ENCODE data around the gene CD177.
"Not testable (repeated sequence)": the region's sequence is repeated elsewhere in the genome, so short reads cannot be mapped to it uniquely, and the experiment has no call there.

DNA sequence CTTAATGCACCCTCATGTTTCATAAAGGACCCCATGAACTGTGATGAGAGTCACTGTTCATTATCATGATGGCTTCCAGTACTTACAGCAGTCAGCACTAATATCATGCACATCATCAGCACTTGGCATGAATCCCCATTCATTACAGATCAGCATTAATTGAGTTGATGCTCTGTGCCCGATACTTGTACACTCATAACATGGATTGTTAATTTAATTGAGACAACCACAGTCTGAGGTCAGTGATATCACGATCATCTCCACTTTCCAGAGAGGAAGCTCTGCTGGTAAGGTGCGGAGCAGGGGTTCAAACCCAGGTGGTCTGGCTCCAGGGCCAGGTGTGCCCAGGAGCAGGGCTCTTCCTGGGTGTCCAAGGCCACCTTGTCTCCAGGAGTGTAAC lies 40.0 kb downstream of the CD177 start:
- not testable (repeated sequence) for TF ChIP-seq TEAD4 (IDR thresholded peaks at IDR 0.05; ENCODE audit: borderline replicate concordance, insufficient read depth); TAF1 (IDR thresholded peaks at IDR 0.05; ENCODE audit: borderline replicate concordance, low read depth, low read length); FOXM1 (IDR thresholded peaks at IDR 0.05; ENCODE audit: low read depth); PBX3 (IDR thresholded peaks at IDR 0.05); POLR2AphosphoS5 (IDR thresholded peaks at IDR 0.05; ENCODE audit: low read depth, low read length)
